Mucosa of rectum (tissue), 2 donors: ENCODE data around the gene CLDN3.

Source experiments
- H3K27ac ChIP-seq, 2 donors: one replicate each; pipeline ENCODE4 v1.7.0; 2013; ENCODE audit warnings: inconsistent platforms in 2 of 2, low read depth in 2 of 2, low read length in 2 of 2
- H3K27me3 ChIP-seq, 2 donors: one replicate each; pipeline ENCODE4 v1.7.0; 2013; ENCODE audit warnings: low read length in 2 of 2; ENCODE audit not compliant: control insufficient read depth in 2 of 2, insufficient read depth in 2 of 2
- H3K36me3 ChIP-seq, 2 donors: one replicate each; pipeline ENCODE4 v1.7.0; 2013; ENCODE audit warnings: low read length in 2 of 2; ENCODE audit not compliant: control insufficient read depth in 2 of 2, insufficient read depth in 2 of 2
- H3K4me1 ChIP-seq, 2 donors: one replicate each; pipeline ENCODE4 v1.7.0; 2013; ENCODE audit warnings: low read length in 2 of 2, mild to moderate bottlenecking in 1 of 2; ENCODE audit not compliant: control insufficient read depth in 2 of 2, insufficient read depth in 2 of 2
- H3K4me3 ChIP-seq, 2 donors: one replicate each; pipeline ENCODE4 v1.7.0; 2013; ENCODE audit warnings: low read length in 2 of 2
- H3K9ac ChIP-seq, 2 donors: one replicate each; pipeline ENCODE4 v1.7.0; 2013; ENCODE audit warnings: low read length in 2 of 2, low read depth in 1 of 2, mild to moderate bottlenecking in 1 of 2
- H3K9me3 ChIP-seq, 2 donors: one replicate each; pipeline ENCODE4 v1.7.0; 2013; ENCODE audit warnings: low read length in 2 of 2; ENCODE audit not compliant: control insufficient read depth in 2 of 2
- donor health status: healthy.
- donor health status: Normal muscosa, but diverticular disease.

Gene CLDN3

DNA sequence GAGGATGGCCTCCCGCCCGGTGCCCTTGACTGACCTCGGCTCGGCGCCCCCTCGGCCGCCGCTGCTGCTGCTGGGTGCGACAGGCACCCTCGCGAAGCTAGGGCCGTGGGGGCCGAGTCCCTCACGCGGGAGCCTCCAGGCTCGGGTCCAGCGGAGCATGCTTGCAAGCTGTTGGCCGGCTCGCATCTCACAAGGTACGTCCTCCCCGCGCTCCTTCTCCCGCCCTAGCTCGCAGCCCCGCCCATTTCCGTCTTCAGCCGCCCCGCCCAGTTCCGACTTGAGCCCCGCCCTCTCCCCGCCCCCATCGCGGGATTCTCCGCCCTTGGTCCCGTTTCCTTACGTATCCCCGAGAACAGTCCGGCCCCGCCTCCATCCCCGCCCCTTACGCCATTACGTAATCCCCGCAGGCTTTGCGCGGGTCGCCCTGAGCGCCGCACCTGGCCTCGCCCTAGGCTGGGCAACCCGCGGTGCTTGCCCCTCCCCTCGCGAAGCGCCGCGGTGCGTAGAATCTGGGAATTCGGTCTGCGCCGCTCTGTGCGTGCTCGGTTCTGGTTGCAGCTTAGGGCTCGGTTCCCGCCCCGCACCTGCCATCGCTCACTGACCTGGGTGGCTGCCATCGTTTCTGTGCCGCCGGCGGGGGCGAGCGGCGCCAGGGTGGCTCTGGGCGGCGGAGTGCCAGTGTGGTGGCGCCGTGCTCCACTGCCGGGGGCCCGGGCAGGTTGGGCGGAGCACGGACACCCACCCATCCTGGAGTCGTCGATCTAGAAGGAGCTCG, 31.3 kb downstream of the CLDN3 start, which contains the start of gene ABHD11:
Gene ABHD11, minus strand, starts transcription at position 191 of the 775 bp plus-strand sequence. Its CDS starts 32 bp downstream, at position 159.
- peaks cover 38 to 60% of the 10 kb centered on the region in 2 donors for H3K4me1 ChIP-seq
- peaks cover 18 to 21% of the 10 kb centered on the region in 2 donors for H3K36me3 ChIP-seq
- peak within 1 kb of the TSS; percentile 87 to 93 for H3K4me3 ChIP-seq
- H3K27me3 ChIP-seq = no peaks in the 10 kb centered on the region
- H3K9me3 ChIP-seq = no peaks in the 10 kb centered on the region
- peak within 1 kb of the TSS; percentile 99 for H3K9ac ChIP-seq
- H3K27ac ChIP-seq = peak within 1 kb of the TSS; percentile 99

DNA sequence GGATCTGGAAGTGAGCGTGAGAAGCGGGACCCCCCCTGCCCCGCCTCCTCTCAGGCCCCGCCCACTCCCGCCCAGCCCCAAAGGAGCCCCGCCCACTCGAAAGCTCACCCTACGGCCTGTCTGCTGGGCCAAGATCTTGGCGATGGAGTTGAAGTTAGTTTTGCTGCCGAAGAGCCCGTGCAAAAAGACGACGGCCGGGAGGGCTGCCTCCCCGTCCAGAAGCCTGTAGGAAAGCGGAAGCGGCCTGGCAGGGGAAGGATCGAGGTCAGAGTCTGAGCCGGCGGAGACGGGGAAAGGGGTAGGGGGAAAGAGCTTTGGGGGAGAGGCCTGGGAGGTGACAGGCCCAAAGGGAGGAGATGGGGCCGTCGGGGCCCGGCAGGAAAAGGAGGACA, 31.9 kb downstream of the CLDN3 start:
- Histone ChIP-seq H3K27ac (peak overlapping the region; percentile 95 to 98), H3K36me3 (peaks cover 18 to 21% of the 10 kb centered on the region in 2 donors), H3K27me3 (no peaks in the 10 kb centered on the region), H3K4me3 (peak overlapping the region; percentile 87 to 93), H3K9me3 (no peaks in the 10 kb centered on the region), H3K4me1 (peaks cover 32 to 55% of the 10 kb centered on the region in 2 donors), H3K9ac (peak overlapping the region; percentile 93 to 99)

DNA sequence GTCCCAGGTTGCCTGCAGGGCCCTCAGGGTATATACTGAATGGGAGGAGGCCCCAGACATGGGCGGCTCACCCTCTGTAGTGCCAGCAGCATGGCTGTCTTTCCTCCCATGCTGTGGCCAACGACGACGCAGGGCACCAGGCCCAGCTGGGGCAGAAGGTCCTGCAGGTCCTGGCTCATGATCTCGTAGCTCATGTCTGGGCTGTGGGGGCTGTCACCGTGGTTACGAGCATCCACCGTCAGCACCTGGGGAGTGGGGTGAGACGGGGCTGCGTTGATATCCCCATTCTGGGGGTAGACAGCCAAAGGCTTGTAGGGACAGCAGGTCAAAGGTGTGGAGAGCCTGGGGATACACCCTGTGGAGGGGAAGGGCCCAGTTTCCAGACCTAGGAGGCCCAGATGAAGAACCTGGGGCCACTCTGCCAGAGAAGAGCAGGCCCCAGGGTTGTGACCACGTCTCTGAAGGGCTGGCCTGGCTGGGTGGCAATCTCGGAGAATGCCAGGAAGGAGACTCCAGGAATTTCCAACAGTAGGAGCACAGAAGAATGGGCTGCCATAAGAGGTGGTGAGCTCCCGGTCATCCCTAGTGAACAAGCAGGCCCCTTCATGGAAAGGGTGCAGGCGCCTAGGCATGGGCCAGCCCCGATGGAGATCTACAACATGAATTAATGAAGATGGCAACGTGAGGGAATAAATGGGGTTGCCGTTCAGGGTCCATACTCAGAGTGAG, 32.4 kb downstream of the CLDN3 start:
- H3K9me3 ChIP-seq = no peaks in the 10 kb centered on the region
- peak overlapping the region; percentile 95 to 98 for H3K27ac ChIP-seq
- H3K27me3 ChIP-seq = no peaks in the 10 kb centered on the region
- H3K36me3 ChIP-seq = peaks cover 18 to 21% of the 10 kb centered on the region in 2 donors
- H3K9ac ChIP-seq = peak overlapping the region; percentile 68 to 99
- peak overlapping the region; percentile 87 to 93 for H3K4me3 ChIP-seq
- H3K4me1 ChIP-seq = peaks cover 30 to 50% of the 10 kb centered on the region in 2 donors

DNA sequence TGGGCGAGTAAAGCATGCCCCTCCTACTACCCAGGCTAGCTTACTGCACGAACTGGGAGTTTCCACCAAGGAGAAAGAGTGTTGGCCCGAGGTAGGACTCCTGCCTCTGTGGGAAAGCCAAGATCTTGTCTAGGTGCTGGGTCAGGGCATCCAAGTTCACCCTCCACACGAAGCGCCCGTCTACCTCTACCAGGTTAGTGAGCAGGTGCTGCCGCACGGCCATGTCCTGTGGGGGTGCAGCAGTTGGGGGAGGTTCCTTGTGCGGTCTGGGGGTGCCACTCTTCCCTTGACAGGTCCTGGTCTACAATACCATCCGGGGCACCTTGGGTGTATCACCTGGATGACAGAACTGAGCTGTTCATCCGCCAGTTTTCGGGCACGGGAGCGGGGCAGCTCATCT, 33.2 kb downstream of the CLDN3 start:
- H3K9ac ChIP-seq = peak overlapping the region in 1 of 2 donors; percentile 99

DNA sequence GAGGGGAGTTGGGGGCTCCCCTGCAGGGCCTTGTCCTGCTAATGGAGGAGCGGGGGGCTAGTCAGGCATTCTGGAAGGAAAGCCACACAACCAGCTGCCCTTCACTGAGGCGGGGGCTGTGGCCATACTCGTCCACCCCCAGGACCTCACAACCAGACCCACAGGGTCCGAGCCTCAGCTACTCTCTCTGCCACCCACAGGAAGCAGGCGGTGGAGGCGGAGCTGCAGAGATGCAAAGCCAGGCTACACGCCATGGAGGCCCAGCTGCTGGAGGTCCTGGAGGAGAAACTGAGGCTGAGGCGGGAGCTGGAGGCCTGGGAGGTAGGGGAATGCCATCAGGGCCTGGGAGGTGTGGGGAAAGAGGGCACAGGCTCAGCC, 34.6 kb downstream of the CLDN3 start:
- H3K4me1 ChIP-seq = peaks cover 18 to 33% of the 10 kb centered on the region in 2 donors
- peak overlapping the region; percentile 63 to 89 for H3K9ac ChIP-seq
- no peaks in the 10 kb centered on the region for H3K9me3 ChIP-seq
- no peaks in the 10 kb centered on the region for H3K27me3 ChIP-seq
- peak overlapping the region; percentile 10 to 65 for H3K4me3 ChIP-seq
- H3K27ac ChIP-seq = peak overlapping the region; percentile 87 to 98
- H3K36me3 ChIP-seq = peaks cover 18 to 21% of the 10 kb centered on the region in 2 donors

More for the DNA sequence above, 33.2 kb downstream of the CLDN3 start:
- H3K27me3 ChIP-seq = no peaks in the 10 kb centered on the region
- H3K4me1 ChIP-seq = peaks cover 22 to 42% of the 10 kb centered on the region in 2 donors
- H3K36me3 ChIP-seq = peaks cover 18 to 21% of the 10 kb centered on the region in 2 donors
- H3K9me3 ChIP-seq = no peaks in the 10 kb centered on the region
- H3K27ac ChIP-seq = peak overlapping the region; percentile 95 to 98
- H3K4me3 ChIP-seq = peak overlapping the region; percentile 87 to 93

GRCh38 chr7:73734619-73735527, 35.2 kb downstream of the CLDN3 start:
- Histone ChIP-seq H3K27ac (peak overlapping the region; percentile 87 to 98), H3K4me1 (peaks cover 18 to 33% of the 10 kb centered on the region in 2 donors), H3K27me3 (no peaks in the 10 kb centered on the region), H3K9me3 (no peaks in the 10 kb centered on the region), H3K36me3 (peaks cover 18 to 21% of the 10 kb centered on the region in 2 donors), H3K4me3 (peak overlapping the region; percentile 10 to 65), H3K9ac (peak overlapping the region; percentile 63 to 89)

DNA sequence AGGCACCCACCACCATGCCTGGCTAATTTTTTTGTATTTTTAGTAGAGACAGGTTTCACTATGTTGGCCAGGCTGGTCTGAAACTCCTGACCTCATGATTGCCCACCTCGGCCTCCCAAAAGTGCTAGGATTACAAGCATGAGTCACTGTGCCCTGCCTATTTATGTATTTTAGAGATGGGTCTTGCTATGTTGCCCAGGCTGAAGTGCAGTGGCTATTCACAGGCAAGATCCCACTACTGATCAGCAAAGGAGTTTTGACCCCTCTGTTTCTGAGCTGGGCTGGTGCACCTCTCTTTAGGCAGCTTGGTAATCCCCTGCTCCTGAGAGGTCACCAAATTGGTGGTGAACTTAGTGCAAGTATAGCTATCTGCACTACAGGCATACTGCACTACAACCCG, 37.7 kb downstream of the CLDN3 start:
- peaks cover 0 to 3% of the 10 kb centered on the region in 2 donors for H3K27me3 ChIP-seq
- H3K4me1 ChIP-seq = peaks cover 10 to 26% of the 10 kb centered on the region in 2 donors
- H3K4me3 ChIP-seq = no peak overlapping the region
- H3K9ac ChIP-seq = no peak overlapping the region
- no peaks in the 10 kb centered on the region for H3K9me3 ChIP-seq
- H3K27ac ChIP-seq = no peak overlapping the region
- H3K36me3 ChIP-seq = peaks cover 15 to 16% of the 10 kb centered on the region in 2 donors

GRCh38 chr7:73730485-73730884, 39.6 kb downstream of the CLDN3 start:
- H3K36me3 ChIP-seq = no peaks in the 10 kb centered on the region
- H3K9ac ChIP-seq = no peak overlapping the region
- no peaks in the 10 kb centered on the region for H3K9me3 ChIP-seq
- H3K27ac ChIP-seq = no peak overlapping the region
- H3K4me3 ChIP-seq = no peak overlapping the region
- H3K27me3 ChIP-seq = peaks cover 0 to 6% of the 10 kb centered on the region in 2 donors
- H3K4me1 ChIP-seq = peaks cover 6 to 9% of the 10 kb centered on the region in 2 donors

- Histone ChIP-seq H3K27ac (no peak overlapping the region), H3K4me3 (no peak overlapping the region), H3K9ac (no peak overlapping the region), H3K36me3 (no peaks in the 10 kb centered on the region), H3K27me3 (peaks cover 0 to 6% of the 10 kb centered on the region in 2 donors), H3K9me3 (no peaks in the 10 kb centered on the region), H3K4me1 (peaks cover 0 to 4% of the 10 kb centered on the region in 2 donors)
Observed at GRCh38 chr7:73728551-73728950, 41.5 kb downstream of the CLDN3 start.
